Esophagus muscularis mucosa (tissue), 4 donors: ENCODE data around the gene PAQR7. TPM values are rescaled to one million over a fixed set of nuclear protein-coding genes. Genes with fewer than 3 reads are reported as not detected.

Experiments used
- DNase-seq: peaks from one replicate; pipeline ENCODE4 v3.0.0-alpha.2; 2017; ENCODE audit errors: extremely low spot score
- H3K27ac ChIP-seq, 4 donors: fragments of 200-600 bp; sonication (generic); replicated peaks in 1 of 4; 1 replicate in 3 of 4; 2 replicates in 1 of 4; pipeline ENCODE4 v1.5.1; 2016 to 2019; ENCODE audit warnings: mild to moderate bottlenecking in 1 of 4
- H3K27me3 ChIP-seq, 4 donors: fragments of 200-600 bp; sonication (generic); one replicate each; pipeline versions ENCODE4 v1.5.1 to v1.6.0; 2016 to 2019
- H3K36me3 ChIP-seq, 4 donors: fragments of 200-600 bp; sonication (generic); one replicate each; pipeline ENCODE4 v1.5.1; 2016 to 2019
- H3K4me1 ChIP-seq, 4 donors: fragments of 200-600 bp; sonication (generic); one replicate each; pipeline ENCODE4 v1.5.1; 2016 to 2019
- H3K4me3 ChIP-seq, 4 donors: fragments of 200-600 bp; sonication (generic); 1 replicate in 2 of 4; 2 replicates in 2 of 4; pipeline ENCODE4 v1.5.1; 2016 to 2019; ENCODE audit warnings: mild to moderate bottlenecking in 4 of 4, moderate library complexity in 1 of 4
- H3K9me3 ChIP-seq, 4 donors: fragments of 200-600 bp; sonication (generic); 1 replicate in 3 of 4; 2 replicates in 1 of 4; pipeline ENCODE4 v1.5.1; 2016 to 2019
- EP300 ChIP-seq: sonication (generic); formaldehyde crosslinking; IDR thresholded peaks from one replicate; pipeline ENCODE4 v1.6.1; 2017; ENCODE audit warnings: antibody characterized with exemption
- POLR2A ChIP-seq: fragments of 450-650 bp; IDR thresholded peaks from one replicate; pipeline ENCODE4 v1.6.1; 2017; ENCODE audit warnings: antibody characterized with exemption, moderate library complexity, mild to moderate bottlenecking, low read depth
- POLR2AphosphoS5 ChIP-seq, 2 donors: sonication (generic); formaldehyde crosslinking; IDR thresholded peaks; one replicate each; pipeline ENCODE4 v1.6.1; 2017; ENCODE audit warnings: antibody characterized with exemption in 2 of 2
- whole genome bisulfite sequencing: methylation state at CpG from one replicate; pipeline ENCODE4 v1.1.5; 2018; 5-methylcytosine and 5-hydroxymethylcytosine counted together
- intact Hi-C: fragments of 100-400 bp; cut with DNase I; formaldehyde crosslinking; loops from one replicate; pipeline ENCODE4 v1.15.1; 2023
- total RNA-seq, 4 donors: library from RNA; depleted of rRNA; stranded (reverse); fragments of >200 nt; gene quantifications; one replicate each; pipeline versions ENCODE4 v1.1.0 to v1.2.1, GENCODE V29; 2016
- TF ChIP-seq, protein P1 (sequence below), 3 experiments: fragments of 200-600 bp in 2 of 3; fragments of 450-650 bp in 1 of 3; sonication (generic) in 2 of 3; IDR thresholded peaks; one replicate each; pipeline ENCODE4 v1.5.1; 2017 to 2019; ENCODE audit warnings: antibody characterized with exemption in 3 of 3, mild to moderate bottlenecking in 2 of 3, moderate library complexity in 1 of 3

The PAQR7 gene
- total RNA-seq, 4 donors from 2014 or later, result 4.6 to 9.3 (median 8.0) TPM

DNA sequence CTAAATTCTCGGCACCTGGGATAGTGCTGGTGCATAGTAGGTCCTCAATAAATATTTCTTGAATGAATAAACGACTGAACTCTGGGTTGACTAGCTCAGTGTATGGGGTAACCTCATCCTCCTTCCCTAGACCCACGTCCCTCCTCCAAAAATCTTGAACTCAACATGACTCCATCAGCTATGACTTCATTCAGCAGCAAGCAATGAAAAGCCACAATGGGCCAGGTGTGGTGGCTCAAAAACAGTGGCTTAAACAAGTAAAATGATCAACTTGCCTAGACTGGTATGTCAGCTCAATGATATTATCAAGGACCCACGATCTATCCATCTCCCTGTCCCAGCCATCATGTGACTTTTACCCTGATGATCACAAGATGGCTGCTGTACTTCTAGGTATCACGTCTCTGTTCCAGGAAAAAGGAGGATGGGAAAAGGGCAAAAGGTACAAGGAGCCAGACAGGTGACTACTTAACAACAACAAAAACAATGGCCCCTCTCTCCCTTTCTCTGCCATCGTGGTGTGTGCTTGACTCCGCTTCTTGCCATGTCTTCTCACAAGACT lies 13.0 kb upstream of the PAQR7 start:
- H3K36me3 ChIP-seq, result no peaks in the 10 kb centered on the region
- no peaks in the 10 kb centered on the region for H3K27me3 ChIP-seq
- H3K27ac ChIP-seq, result no peak overlapping the region
- DNase-seq, result no peak
- H3K9me3 ChIP-seq, result no peaks in the 10 kb centered on the region
- peaks cover 0 to 24% (median 23%) of the 10 kb centered on the region in 4 donors for H3K4me1 ChIP-seq
- intact Hi-C loops, result no loop called here
- TF ChIP-seq POLR2A (no peak), POLR2AphosphoS5 (IDR thresholded peaks at IDR 0.05) (no peak), EP300 (no peak)
- TF ChIP-seq, protein P1, sequence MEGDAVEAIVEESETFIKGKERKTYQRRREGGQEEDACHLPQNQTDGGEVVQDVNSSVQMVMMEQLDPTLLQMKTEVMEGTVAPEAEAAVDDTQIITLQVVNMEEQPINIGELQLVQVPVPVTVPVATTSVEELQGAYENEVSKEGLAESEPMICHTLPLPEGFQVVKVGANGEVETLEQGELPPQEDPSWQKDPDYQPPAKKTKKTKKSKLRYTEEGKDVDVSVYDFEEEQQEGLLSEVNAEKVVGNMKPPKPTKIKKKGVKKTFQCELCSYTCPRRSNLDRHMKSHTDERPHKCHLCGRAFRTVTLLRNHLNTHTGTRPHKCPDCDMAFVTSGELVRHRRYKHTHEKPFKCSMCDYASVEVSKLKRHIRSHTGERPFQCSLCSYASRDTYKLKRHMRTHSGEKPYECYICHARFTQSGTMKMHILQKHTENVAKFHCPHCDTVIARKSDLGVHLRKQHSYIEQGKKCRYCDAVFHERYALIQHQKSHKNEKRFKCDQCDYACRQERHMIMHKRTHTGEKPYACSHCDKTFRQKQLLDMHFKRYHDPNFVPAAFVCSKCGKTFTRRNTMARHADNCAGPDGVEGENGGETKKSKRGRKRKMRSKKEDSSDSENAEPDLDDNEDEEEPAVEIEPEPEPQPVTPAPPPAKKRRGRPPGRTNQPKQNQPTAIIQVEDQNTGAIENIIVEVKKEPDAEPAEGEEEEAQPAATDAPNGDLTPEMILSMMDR (IDR thresholded peaks at IDR 0.05), result no peak
- WGBS, result 80% methylated on average over 7 of the region's 7 CpGs
- no peak overlapping the region for H3K4me3 ChIP-seq

DNA sequence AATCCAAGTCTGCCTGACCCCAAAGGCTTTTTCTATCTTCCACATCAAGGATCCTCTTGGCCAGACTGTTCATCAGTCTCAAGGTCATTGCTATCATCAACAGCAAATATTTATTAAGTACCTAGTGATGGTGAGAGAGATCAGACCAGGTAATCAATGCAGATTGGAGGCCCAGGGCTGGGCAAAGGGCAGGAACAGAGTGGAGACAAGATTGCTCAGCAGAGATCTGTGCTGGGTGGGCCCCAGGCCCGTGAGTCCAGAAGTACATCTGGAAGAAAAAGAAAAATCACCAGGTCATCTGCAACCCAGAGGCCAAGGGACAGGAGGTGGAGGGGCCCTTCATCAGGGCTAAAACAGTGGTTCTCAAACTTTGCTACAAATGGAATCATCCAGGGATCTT lies 10.1 kb upstream of the PAQR7 start:
- Histone ChIP-seq H3K4me3 (no peak overlapping the region), H3K27me3 (no peaks in the 10 kb centered on the region), H3K27ac (no peak overlapping the region), H3K4me1 (peaks cover 0 to 2% (median 0%) of the 10 kb centered on the region in 4 donors), H3K9me3 (no peaks in the 10 kb centered on the region), H3K36me3 (no peaks in the 10 kb centered on the region)
- intact Hi-C loops, result no loop called here
- TF ChIP-seq POLR2A (no peak), POLR2AphosphoS5 (IDR thresholded peaks at IDR 0.05) (no peak), EP300 (no peak)
- no peak for DNase-seq
- 100% methylated on average over 1 of the region's 1 CpG for WGBS

DNA sequence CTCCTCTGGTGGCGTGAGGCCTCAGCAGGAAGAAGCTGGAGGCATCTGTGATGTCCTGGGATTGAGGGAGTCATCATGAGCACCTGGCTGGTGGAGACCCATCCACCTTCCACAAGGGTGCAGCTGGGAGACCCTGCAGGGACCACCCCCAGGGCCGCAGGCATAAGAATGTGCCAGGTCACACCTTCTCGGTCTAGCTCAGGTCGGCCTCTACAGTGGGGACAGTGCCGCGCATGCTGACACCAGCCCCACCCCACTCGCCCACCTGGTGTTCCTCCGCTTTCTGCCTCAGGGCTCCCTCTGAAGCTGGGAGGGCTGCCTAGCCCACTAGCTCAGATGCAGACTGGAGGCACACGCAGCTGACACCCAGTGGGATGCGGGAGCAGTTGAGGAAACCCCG lies 5.8 kb upstream of the PAQR7 start:
- H3K36me3 ChIP-seq, result no peaks in the 10 kb centered on the region
- no peak overlapping the region for H3K4me3 ChIP-seq
- intact Hi-C loops, result no loop called here
- no peak for TF ChIP-seq EP300
- no peak for TF ChIP-seq POLR2AphosphoS5 (IDR thresholded peaks at IDR 0.05)
- no peak for TF ChIP-seq POLR2A
- TF ChIP-seq, protein P1 (IDR thresholded peaks at IDR 0.05), result no peak
- H3K27ac ChIP-seq, result no peak overlapping the region
- peaks cover under 1 to 2% (median 1%) of the 10 kb centered on the region in 4 donors for H3K4me1 ChIP-seq
- no peaks in the 10 kb centered on the region for H3K9me3 ChIP-seq
- no peak for DNase-seq
- WGBS, result 88% methylated on average over 8 of the region's 11 CpGs
- H3K27me3 ChIP-seq, result no peaks in the 10 kb centered on the region

DNA sequence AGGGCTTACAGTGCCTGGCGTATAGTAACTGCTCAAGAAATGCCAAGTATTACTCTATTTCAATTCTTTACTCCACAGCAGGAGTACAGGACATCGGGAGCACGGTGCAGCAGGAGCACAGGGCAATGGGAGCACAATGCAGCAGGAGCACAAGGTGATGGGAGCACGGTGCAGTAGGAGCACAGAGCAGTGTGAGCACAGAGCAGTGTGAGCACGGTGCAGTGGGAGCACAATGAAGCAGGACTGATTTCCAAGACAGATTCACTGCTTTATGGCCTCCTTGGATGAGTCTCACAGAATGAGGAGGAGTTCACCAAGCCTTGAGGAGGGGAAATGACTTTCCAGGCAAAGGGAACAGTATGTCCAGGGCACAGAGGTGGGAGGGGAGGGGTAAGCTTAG lies 5.0 kb upstream of the PAQR7 start:
- TF ChIP-seq POLR2A, result no peak
- no peak for TF ChIP-seq EP300
- no peak for TF ChIP-seq POLR2AphosphoS5 (IDR thresholded peaks at IDR 0.05)
- TF ChIP-seq, protein P1 (IDR thresholded peaks at IDR 0.05), result no peak
- Histone ChIP-seq H3K27ac (no peak overlapping the region), H3K4me3 (no peak overlapping the region), H3K9me3 (no peaks in the 10 kb centered on the region), H3K4me1 (peaks cover 5 to 10% (median 8%) of the 10 kb centered on the region in 4 donors), H3K36me3 (no peaks in the 10 kb centered on the region), H3K27me3 (no peaks in the 10 kb centered on the region)
- no peak for DNase-seq
- WGBS, result 89% methylated on average over 5 of the region's 5 CpGs
- intact Hi-C loops, result no loop called here

DNA sequence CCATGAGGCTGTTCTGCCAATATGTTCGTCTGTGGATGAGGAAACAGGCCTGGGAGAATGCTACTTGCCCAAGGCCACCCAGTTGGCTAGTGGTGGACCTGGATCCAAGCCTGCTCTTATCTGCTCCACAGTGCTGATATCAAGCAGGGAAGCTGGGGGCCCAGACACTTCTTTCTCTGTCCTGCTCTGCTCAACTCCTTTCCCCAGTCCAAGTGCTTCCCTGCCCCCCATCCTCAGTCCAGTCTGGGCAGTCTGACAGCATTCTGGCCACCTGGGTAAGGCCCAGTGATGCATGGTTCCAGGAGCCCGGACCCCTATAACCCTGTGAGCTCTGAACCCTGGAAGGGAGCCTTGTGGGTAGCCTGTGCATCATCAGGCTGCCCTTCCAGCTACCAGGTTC lies 4.2 kb upstream of the PAQR7 start:
- intact Hi-C loops, result no loop called here
- Histone ChIP-seq H3K27me3 (no peaks in the 10 kb centered on the region), H3K4me1 (peaks cover 9 to 16% (median 14%) of the 10 kb centered on the region in 4 donors), H3K4me3 (no peak overlapping the region), H3K9me3 (no peaks in the 10 kb centered on the region), H3K36me3 (no peaks in the 10 kb centered on the region), H3K27ac (no peak overlapping the region)
- no peak for DNase-seq
- TF ChIP-seq POLR2A, result no peak
- WGBS, result 49% methylated on average over 2 of the region's 2 CpGs

DNA sequence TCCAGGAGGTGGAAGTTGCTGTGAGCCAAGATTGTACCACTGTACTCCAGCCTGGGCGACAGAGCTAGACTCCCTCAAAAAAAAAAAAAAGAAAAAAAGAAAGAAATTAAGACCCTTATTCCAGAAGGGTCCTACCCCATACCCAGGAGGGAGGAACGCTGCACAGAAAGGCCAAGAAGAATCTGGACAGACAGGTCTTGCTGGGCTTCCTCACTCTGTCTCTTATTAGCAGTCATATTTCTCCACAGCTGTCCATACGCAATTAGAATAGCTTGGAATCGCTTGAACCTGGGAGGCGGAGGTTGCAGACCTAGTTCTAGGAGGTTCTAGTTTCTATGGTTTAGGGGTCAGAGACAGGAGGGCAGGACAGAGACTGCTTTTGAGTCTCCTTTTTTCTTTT lies 3.2 kb upstream of the PAQR7 start:
- DNase-seq, result no peak
- peaks cover 13 to 26% (median 22%) of the 10 kb centered on the region in 4 donors for H3K4me1 ChIP-seq
- TF ChIP-seq POLR2AphosphoS5 (IDR thresholded peaks at IDR 0.05) (no peak), POLR2A (no peak), EP300 (no peak)
- TF ChIP-seq, protein P1 (IDR thresholded peaks at IDR 0.05), result no peak
- H3K4me3 ChIP-seq, result no peak overlapping the region
- no peaks in the 10 kb centered on the region for H3K9me3 ChIP-seq
- no peaks in the 10 kb centered on the region for H3K27me3 ChIP-seq
- no peak overlapping the region for H3K27ac ChIP-seq
- WGBS, result 89% methylated on average over 5 of the region's 5 CpGs
- no peaks in the 10 kb centered on the region for H3K36me3 ChIP-seq
- intact Hi-C loops, result no loop called here
